ENCODE data around the gene SCUBE1.
A peak's percentile ranks its signal among the peaks of the same experiment; 100 is the strongest.

The SCUBE1 gene

DNA sequence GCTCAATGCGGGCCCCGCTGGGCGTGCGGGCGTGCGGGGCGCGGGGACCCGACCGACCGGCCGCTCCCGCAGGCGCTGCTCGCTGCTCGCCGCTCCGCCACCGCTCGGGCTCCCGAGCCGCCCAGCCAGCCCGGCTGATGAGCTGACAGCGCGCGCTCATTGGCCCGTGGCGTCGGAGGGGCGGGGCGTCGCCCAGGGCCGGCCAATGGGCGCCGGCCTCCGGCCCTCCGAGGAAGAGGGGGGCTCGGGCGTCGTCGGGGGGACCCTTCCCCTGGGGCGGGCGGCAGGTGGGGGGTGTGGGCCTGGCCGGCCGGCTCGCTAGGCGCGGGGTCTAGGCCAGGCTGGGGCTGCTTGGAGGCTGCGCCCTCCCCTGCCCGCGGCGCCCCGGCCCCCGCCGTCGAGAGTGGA lies at the start of gene SCUBE1:
Gene SCUBE1 (minus strand): TSS at position 111 of the 408 bp plus-strand sequence. CDS start 111 bp downstream, outside the sequence.
- DNase-seq (ENCODE audit: extremely low read depth in 1 of 2, low read depth in 1 of 2): peak; percentile 9 to 27

DNA sequence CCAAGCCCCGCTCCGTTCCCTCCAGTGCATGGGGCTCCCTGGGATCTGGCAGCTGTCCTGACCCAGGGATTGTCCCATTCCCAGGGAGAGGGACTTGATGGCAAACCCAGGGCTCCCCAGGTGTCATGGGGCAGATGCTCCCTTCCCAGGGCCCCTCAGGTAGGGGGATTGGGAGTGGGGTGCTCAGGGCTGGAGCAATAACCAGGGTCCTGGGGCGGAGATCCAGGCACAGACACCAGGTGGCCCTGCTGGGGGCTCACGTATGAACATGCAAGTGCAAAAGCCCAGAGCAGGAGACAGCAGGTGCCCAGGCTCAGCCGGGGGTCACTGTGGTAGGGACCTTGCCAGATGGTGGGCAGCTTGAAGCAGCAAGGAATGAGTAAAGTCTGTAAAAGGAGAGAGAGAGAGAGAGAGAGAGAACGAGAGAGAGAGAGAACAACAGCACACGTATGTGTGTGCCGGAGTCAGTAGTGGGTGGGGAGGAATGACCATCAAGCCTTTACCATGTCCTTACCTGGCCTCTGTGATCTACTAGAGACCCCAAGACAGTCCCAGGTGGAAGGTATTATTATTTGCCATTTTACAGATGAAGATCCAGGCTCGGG lies 49.3 kb upstream of the SCUBE1 start:
- no peak for DNase-seq (ENCODE audit: extremely low read depth in 1 of 2, low read depth in 1 of 2)

- DNase-seq (ENCODE audit: extremely low read depth in 1 of 2, low read depth in 1 of 2): no peak
Observed at GRCh38 chr22:43391306-43391705, 48.1 kb upstream of the SCUBE1 start.

DNA sequence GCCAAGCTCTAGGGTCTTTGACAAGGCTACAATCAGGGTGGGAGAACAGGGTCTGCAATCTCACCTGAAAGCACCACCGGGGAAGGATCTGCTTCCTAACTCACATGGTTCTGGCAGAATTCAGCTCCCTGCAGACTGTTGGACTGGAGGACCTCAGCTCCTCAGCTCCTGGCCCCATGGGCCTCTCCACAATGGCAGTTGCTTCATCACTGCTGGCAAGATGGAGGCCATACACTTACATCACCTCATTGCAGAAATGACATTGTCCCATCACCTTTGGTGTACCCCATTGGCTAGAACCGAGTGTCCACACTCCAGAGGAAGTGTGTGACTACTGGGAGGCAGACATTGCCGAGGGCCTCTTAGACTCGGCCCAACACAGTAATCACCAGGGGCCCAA lies 47.7 kb upstream of the SCUBE1 start:
- no peak for DNase-seq (ENCODE audit: extremely low read depth in 1 of 2, low read depth in 1 of 2)

DNA sequence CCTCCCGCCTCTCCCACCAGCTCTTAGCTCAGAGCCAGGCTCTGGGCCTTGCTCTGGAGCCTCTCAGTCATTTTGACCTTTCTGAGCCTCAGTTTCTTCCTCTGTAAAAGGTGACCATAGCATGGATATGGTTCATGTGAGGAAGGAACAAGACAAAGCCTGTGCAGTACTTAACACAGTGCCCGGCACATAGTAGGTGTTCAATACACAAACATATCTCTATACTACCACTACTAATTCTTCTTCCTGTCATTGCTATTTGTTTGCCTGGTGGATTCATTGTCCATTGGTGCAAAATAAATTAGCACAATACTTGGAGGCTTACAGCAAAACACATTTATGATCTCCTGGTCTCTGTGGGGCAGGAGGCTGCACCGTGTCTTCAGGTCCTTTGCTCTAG lies 47.0 kb upstream of the SCUBE1 start:
- no peak for DNase-seq (ENCODE audit: extremely low read depth in 1 of 2, low read depth in 1 of 2)

DNA sequence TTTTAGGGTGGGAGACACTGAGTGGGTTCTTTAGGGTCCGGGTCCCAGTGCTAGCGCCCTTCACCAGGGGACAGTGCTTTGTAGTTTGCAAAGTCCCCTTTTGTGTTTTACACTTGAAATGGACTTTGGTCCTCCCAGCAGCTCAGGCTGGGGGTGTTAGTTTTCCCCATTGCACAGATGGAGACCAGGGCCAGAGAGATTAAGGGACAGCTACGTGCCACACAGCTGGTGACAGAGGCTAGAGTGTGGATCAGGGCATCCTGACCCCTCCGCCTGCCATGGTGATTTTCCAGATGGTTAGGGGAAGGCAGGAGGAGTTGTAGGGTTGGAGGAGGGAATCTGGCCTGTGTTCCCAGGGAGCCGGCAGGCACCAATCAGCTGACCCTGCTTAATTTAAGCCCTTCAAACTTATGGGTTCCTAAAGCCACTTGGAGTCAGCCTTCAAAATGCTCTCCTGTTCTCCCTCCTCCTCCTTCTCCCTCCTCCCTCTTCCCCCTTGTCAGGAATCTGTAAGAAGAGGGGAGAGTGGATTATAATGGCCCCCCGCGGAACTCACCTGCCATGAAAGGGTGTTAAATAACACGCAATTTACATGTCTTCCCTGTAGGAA lies 46.2 kb upstream of the SCUBE1 start:
- DNase-seq (ENCODE audit: extremely low read depth in 1 of 2, low read depth in 1 of 2): no peak

GRCh38 chr22:43388420-43388851 lies 45.3 kb upstream of the SCUBE1 start:
- DNase-seq (ENCODE audit: extremely low read depth in 1 of 2, low read depth in 1 of 2): peak; percentile 58 to 59

GRCh38 chr22:43387815-43388214 lies 44.6 kb upstream of the SCUBE1 start:
- no peak for DNase-seq (ENCODE audit: extremely low read depth in 1 of 2, low read depth in 1 of 2)

DNA sequence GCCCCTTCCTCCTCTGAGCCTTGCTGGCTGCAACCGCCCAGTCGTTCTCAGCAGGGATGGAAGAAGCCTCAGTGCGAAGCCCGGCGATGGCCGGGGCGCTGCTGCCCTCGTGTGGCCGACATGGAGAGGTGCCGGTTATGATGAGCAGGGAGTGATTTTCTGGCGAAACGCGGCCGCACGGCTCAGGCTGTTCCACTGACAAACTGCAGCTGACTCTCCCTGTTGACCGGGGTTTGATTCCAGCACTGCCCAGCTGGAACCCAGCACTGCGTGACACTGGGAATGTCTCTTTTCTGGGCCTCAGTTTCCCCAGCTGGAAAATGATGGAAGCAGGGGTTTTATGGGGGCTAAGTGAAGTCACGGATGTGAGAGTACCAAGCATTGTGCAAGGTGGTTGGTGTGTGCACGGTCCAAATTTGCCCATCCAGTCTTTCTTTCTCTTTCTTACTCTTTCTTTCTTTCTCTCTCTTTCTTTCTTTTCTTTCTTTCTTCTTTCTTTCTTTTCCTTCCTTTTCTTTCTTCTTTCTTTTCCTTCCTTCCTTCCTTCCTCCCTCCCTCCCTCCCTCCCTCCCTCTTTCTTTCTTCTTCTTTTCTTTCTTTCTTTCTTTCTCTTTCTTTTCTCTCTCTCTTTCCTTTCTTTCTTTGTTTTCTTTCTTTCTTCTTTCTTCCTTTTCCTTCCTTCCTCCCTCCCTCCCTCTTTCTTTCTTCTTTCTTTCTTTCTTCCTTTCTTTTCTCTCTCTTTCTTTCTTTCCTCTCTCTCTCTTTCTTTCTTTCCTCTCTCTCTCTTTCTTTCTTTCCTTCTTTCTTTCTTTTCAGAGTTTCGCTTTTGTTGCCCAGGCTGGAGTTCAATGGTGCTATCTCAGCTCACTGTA lies 42.8 kb upstream of the SCUBE1 start:
- DNase-seq (ENCODE audit: extremely low read depth in 1 of 2, low read depth in 1 of 2): peak; percentile 38 to 56

- DNase-seq (ENCODE audit: extremely low read depth in 1 of 2, low read depth in 1 of 2): no peak
Observed at GRCh38 chr22:43384863-43385262, 41.7 kb upstream of the SCUBE1 start.

GRCh38 chr22:43381693-43382092 lies 38.5 kb upstream of the SCUBE1 start:
- no peak for DNase-seq (ENCODE audit: extremely low read depth in 1 of 2, low read depth in 1 of 2)

DNA sequence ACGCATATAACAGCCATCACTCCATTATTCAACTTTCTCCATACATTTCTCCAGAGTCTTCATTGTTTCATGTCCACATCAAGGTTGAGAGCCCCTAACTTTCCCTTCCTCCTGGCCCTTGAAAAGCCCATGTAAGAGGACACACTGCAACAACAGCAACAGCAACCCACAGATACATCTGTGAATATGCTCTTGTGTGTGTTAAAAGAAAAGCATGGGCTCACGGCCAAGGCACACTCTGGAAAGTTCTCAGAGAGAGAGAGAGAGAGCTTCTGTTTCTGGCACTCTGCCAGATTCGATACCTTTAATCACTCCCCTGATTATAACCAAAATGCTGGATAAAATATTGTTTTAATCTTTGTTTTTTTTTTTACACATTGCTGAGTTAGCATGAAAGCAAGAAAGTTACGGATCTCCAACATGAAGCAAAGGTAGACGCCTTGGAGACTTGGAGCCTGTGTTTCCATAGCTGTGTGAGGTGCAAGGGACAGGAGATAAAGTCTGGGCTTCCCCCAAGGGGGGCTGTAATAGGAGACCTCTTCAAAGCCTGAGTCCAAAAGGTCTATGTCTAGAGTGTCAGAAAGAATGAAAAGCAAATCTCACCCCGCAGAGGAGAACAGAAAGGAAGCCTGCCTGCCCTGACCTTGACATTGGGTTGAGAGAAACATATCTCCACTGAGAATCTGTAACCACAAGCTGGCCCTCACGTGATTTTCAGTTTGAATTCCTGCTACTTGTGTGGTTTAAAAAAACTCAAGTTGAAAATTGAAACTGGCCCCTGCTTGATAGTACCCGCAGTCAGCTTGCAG lies 34.9 kb upstream of the SCUBE1 start:
- DNase-seq (ENCODE audit: extremely low read depth in 1 of 2, low read depth in 1 of 2): no peak

DNA sequence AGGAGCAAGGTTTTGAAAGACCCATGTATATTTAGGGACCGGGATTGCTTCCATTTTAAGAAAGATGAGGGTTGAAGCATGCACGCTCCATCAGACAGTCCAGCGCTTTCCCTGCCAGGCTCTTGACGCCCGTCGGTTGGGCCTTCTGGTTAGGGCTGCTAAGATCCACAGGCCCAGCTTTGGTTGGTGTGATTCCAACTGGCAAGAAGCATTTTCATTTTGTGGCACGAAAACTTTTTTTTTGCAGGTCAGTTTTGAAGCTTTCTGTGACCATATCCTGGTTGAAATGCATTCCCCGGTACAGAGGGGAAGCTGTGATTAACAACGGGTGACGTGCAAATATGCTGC lies 34.4 kb upstream of the SCUBE1 start:
- no peak for DNase-seq (ENCODE audit: extremely low read depth in 1 of 2, low read depth in 1 of 2)

- peak; percentile 25 to 40 for DNase-seq (ENCODE audit: extremely low read depth in 1 of 2, low read depth in 1 of 2)
Observed at GRCh38 chr22:43376765-43377547, 33.8 kb upstream of the SCUBE1 start.

DNA sequence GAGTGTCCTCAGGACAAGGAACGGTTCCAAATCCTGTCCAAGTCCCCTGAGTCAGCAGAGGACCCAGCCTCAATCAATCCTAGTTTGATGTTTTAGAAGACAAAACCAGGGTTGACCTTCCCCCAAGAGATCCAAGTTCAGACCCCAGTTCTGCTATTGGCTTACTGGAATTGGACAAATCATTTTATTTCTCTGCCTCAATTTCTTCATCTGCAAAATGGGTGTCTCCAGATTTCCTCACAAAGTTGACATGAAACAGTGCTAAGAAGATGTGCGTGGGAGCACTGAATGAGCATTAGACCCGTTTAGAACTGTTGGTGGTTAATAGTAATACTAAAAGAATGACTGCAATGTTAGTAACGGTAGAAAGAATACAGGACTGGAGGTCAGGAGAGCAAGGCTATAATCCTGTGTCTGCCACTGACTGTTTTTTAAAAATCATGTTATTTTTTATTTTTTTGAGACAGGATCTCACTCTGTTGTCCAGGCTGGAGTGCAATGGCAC lies 32.8 kb upstream of the SCUBE1 start:
- no peak for DNase-seq (ENCODE audit: extremely low read depth in 1 of 2, low read depth in 1 of 2)

GRCh38 chr22:43370036-43370435 lies 26.9 kb upstream of the SCUBE1 start:
- DNase-seq (ENCODE audit: extremely low read depth in 1 of 2, low read depth in 1 of 2): no peak

GRCh38 chr22:43365715-43366440 lies 22.7 kb upstream of the SCUBE1 start:
- DNase-seq (ENCODE audit: extremely low read depth in 1 of 2, low read depth in 1 of 2): no peak

GRCh38 chr22:43364169-43364435 lies 20.9 kb upstream of the SCUBE1 start:
- DNase-seq (ENCODE audit: extremely low read depth in 1 of 2, low read depth in 1 of 2): no peak

DNA sequence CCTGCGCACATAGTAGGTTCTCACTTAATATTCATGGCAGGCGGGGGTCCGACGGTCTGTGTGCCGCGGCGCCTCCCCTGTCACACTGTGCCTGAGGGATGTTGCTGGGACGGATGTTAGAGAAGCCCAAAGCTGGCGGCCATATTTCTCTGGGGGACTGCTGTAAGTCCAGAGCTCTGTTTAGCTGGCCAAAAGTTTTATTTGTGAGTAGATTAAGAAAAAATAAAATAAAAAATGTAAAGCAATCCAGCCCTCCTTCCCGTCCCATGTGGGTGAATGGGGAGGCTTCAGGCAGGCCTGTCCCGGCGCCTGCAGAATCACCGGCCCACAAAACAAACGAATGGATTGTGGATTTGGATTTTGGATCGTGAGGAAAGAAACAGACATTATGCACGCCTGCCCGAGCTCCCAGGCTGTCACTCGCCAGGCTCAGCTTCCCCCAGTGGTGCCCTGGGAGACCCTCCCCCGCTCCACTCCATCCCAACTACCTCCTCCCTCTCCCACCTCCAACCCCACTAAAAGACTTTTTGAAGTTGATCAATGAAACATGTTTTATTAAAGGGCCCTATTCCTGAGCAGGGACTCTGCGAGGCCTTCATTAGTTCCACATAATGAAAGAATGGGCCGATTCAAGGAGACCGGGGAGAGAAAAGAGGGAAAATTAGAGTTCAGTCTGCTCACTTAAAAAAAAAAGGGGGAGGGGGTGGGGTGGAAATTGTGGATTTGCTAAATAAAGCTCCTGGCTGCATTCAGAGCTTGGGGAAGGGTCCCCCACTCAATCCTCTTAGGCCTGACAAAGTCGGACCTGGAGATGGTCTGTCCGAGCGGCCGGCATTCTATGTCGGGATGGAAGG lies 20.4 kb upstream of the SCUBE1 start:
- DNase-seq (ENCODE audit: extremely low read depth in 1 of 2, low read depth in 1 of 2): no peak

Measured in stimulated activated CD8-positive, alpha-beta memory T cell treated with anti-CD3 and anti-CD28 coated beads, Interleukin-7, amount 100 ng/mL, for 48 hours (primary cell).